Activated T-cell treated with anti-CD3 and anti-CD28 coated beads for 1 hour (primary cell): ENCODE results near the gene MAPKBP1.
"Not testable (repeated sequence)": the region's sequence is repeated elsewhere in the genome, so short reads cannot be mapped to it uniquely, and the experiment has no call there.

Experiments
- DNase-seq: peaks from one replicate; pipeline ENCODE4 v3.0.0-alpha.2; 2020; ENCODE audit warnings: low read depth

The MAPKBP1 gene

GRCh38 chr15:41825572-41826535 lies 51.6 kb downstream of the MAPKBP1 start:
- DNase-seq = no peak

- no peak for DNase-seq
Measured at GRCh38 chr15:41827290-41827879, 53.1 kb downstream of the MAPKBP1 start.

DNA sequence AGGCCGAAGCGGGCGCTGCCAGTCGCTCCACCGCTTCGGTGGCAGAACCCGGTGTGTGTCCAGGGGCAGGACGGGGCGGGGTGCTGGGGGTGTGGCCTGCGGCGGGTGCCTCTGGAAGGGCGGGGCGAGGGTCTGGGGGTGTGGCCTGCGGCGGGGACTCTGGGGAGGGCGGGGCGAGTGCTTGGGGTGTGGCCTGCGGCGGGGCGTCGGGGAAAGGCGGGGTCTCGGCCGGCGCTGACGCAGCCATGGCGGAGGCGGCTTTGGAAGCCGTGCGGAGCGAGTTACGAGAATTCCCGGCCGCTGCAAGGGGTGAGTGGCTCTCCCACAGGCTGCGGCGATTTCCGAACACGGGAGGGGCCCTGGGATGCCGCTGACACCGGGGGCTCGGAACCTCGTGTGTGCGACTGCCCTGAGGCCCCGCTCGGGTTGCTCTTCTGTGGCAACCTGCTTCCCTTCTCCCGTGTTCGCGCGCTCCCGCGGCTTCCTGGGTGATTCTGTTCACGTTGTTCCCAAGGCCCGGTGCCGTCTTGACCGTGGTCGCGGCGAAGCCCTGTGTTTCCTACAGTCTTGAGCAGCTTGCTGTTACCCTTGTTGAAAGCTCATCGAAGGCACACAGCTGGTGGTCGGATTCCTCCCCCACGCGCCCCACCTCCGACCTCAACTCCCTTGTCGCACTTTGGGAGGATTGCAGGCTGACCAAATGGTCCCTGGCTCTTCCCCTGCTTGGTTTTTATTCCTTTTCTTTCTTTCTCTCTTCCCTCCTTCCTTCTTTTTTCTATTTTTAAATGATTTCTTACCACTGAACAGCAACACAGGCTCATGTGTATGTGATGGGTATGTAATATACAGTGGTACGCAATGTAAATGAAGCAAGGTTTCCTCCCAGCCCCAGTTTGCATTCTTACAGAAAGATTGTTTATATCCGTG lies 53.9 kb downstream of the MAPKBP1 start, which contains the start of gene JMJD7:
Gene JMJD7 (plus strand): TSS at position 213 of the 927 bp plus-strand sequence. CDS start 33 bp downstream, at position 246.
- DNase-seq = peak; percentile 98

GRCh38 chr15:41828807-41829141 lies 54.5 kb downstream of the MAPKBP1 start:
- no peak for DNase-seq

- no peak for DNase-seq
Measured at GRCh38 chr15:41829959-41830646, 55.8 kb downstream of the MAPKBP1 start.

- not testable (repeated sequence) for DNase-seq
Measured at GRCh38 chr15:41831291-41831690, 57.0 kb downstream of the MAPKBP1 start.

- DNase-seq = no peak
Measured at GRCh38 chr15:41832208-41832607, 57.9 kb downstream of the MAPKBP1 start.

GRCh38 chr15:41832875-41833274 lies 58.6 kb downstream of the MAPKBP1 start:
- DNase-seq = no peak

GRCh38 chr15:41834096-41834495 lies 59.8 kb downstream of the MAPKBP1 start:
- DNase-seq = no peak

DNA sequence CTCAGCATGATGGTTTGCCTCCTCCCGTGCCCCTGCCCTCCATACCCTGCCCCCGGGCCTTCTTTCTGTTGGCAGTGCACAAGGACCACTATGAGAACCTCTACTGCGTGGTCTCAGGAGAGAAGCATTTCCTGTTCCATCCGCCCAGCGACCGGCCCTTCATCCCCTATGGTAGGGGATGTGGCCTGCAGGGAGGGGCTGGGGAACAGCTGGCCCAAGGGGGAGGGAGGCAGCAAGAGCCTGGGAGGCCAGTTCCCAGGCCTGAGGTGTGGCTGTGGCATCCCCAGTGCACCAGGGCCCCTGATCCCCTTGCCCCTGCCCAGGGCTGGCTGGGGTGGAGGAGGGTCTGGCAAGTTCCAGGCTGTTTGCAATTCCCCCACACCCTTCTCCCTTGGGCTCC lies 61.8 kb downstream of the MAPKBP1 start:
- no peak for DNase-seq

GRCh38 chr15:41836713-41837454 lies 62.6 kb downstream of the MAPKBP1 start:
- DNase-seq = no peak

GRCh38 chr15:41838400-41838897 lies 64.2 kb downstream of the MAPKBP1 start, which contains the start of gene PLA2G4B:
TSS of gene PLA2G4B (plus strand) at chr15:41838847. CDS start at chr15:41838914, 67 bp downstream.
- DNase-seq = no peak

DNA sequence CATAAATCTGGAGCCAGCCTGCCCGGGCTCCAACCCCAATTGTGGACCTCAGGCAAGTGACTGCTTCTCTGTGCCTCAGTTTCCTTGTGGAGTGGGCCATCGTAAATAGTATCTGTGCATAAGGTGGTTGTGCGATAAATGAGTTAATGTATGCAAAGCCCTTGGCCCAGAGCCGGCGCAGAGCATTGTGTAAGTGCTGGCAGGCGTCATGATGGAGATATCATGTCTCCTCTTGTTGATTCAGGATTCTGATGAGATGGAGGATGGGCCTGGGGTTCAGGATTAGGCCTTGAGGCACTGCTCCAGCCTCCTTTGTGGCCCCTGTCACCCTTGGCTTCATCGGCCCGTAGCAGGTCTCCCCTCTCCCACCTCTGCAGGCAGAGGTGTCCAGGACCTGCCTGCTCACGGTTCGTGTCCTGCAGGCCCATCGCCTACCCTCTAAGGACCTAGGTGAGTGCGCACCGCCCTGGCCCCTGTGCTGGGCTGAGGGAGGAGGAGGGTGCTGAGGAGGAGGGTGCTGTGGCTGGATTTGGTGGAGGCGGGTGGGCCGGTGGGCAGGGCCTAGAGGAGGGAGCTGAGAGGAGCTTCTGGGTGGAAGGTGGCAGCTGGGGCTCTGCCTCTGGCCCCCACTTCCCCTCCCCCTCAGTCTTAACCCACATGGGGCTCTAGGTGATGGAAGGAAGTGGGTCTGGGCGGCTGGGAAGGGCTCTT lies 65.7 kb downstream of the MAPKBP1 start:
- DNase-seq = no peak

- no peak for DNase-seq
Measured at GRCh38 chr15:41840673-41841072, 66.4 kb downstream of the MAPKBP1 start.

DNA sequence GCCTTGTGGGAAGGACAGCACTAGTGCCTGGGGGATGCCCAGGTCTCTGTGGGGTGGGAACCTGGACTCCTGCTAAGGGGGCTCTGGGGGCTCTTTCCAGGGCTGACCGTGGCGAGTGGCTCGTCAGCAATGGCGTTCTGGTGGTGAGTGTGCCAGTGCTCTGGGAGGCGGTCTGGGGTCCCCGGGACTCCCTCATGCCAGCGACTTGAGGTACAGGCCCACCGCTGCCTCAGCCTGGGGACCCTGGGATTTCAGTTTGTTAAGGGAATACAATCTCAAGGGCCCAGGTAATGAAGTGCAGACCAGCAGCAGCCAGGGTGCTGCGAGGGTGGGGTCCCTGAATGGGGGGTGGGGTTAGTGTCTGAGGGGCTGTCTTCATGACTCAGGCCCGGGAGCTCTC lies 66.8 kb downstream of the MAPKBP1 start:
- DNase-seq = no peak

DNA sequence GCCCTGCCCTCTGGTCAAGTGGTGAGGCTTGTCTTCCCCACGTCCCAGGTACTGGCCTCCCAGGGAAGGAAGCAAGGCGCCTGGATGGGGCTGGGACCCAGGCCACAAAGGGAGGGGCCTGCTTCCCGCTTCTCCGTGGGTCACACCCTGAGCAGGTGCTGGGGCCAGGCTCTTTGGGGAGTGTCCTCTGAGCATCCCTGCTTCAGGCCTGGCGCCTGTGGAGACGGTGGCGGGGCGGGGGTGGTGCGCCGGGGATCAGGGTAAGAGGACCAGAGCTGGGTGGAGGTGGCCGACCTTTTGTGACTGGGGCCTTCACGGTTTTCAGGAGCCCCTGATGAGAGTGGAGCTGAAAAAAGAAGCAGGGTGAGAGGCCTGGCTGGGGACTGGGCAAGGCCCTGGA lies 67.9 kb downstream of the MAPKBP1 start:
- no peak for DNase-seq

GRCh38 chr15:41843571-41843970 lies 69.3 kb downstream of the MAPKBP1 start:
- no peak for DNase-seq

DNA sequence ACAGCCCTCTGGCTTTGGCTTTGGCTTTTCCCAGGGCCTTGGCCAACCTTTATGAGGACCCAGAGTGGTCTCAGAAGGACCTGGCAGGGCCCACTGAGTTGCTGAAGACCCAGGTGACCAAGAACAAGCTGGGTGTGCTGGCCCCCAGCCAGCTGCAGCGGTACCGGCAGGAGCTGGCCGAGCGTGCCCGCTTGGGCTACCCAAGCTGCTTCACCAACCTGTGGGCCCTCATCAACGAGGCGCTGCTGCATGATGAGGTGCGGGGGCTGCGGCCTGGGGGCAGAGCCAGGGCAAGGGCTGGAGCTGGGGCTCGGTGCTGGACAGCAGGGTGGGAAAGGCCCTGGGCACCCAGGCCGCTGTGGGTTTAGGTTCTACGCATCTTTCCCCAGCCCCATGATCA lies 70.5 kb downstream of the MAPKBP1 start:
- DNase-seq = no peak

DNA sequence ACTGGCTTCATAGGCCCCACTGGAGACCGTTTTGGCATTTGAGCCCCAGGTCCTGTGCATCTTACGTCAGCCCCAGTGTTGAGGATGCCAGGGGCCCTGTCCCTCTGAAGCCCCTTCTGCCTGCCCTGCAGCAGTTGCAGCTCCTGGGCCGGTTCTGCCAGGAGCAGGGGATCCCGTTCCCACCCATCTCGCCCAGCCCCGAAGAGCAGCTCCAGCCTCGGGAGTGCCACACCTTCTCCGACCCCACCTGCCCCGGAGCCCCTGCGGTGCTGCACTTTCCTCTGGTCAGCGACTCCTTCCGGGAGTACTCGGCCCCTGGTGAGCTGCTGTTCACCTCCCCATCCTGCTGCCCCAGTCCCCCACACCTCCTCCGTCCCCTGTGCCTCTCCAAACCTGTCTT lies 72.9 kb downstream of the MAPKBP1 start:
- no peak for DNase-seq

- DNase-seq = no peak
Measured at GRCh38 chr15:41847981-41848380, 73.7 kb downstream of the MAPKBP1 start.
